GM21381 (cell line): ENCODE measurements around the gene TAF6L.
"Not testable (repeated sequence)": the region's sequence is repeated elsewhere in the genome, so short reads cannot be mapped to it uniquely, and the experiment has no call there.

Experiments used
- ATAC-seq: cut with Tn5 transposase; IDR thresholded peaks from one replicate; pipeline ENCODE4 v1.9.1; 2021; ENCODE audit warnings: mild to moderate bottlenecking, moderate library complexity; ENCODE audit not compliant: unreplicated experiment

The TAF6L gene

DNA sequence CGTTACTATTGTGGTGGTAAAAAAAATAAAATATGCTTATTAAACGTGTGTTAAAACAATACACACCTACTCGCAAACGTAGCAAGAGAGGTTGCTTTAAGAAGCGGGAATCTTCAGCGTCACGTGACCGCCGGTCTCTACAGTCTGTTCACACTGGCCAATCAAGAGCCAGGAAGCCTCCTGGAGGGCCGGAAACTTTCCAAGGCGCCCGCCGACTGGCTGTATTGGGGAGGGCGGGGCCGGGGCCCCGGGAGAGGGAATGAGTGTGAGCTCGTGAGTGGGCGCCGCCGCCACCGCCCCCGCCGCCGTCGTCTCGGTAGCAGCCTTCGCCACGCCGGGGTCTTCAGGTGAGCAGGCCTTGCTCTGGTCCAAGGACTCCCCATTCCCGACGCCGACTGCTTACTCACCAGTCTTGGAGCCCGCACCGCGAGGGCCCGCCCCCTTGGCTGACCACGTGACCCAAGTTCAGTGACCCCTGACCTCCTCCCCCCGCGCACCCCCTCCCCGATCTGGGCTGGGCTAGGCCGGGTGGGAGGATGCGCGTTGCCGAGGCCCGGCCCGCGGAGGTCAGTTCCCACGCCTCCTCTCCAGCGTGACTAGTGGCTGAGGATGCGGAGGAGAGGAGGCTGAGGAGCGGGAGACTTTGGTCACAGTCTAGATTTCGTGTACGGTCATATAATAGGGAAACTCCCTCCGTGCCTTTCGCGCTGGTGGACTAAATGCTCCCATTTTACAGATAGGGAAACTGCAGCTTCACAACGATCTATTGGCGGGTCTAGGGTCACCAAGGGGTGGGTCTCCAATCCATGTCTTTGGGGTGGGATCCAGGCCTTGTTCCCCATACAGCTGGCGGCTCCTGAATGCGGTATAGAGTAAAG is at the start of gene TAF6L:
TAF6L (plus strand) TSS at position 253 of the 878 bp plus-strand sequence. CDS start 4,388 bp downstream, outside the sequence.
- peak; percentile 83 for ATAC-seq

- ATAC-seq = no peak
Measured at GRCh38 chr11:62721994-62722393, 49.2 kb upstream of the TAF6L start.

DNA sequence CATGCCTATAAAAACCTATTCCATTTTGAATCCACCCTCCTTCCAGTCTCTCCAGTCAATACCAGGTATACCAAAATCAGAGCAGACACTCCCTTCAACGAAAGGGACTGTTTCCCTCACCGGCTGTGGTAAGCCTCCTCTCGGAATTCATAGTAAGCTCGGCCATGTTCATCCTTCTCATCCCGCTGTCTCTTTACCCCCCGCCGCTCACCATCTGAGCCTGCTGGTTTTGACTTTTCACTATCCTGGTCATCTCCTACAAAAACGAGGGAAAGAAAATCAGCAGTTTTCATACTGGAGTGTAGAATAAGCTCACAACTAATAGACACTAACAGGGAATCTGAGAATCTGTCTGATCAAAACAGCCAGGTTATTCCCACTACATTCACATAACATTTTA is 47.0 kb upstream of the TAF6L start:
- no peak for ATAC-seq

DNA sequence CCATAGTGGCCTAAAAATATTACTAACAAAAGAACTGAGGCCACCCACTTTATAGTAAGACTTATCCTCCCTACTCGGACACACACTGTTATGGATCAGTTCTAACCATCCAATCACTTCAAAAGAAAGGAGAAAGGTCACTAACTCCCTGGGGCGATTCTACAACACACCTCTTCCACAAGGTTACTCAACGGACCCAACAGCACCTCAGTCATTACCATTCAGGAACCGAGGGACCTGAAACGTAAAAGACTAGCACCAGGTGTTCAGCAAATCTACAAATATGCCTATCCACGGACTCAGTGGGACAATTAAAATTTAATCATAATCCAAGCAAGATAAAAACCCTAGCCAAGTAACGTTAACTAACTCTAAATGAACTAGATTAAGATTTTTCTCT is 45.5 kb upstream of the TAF6L start:
- ATAC-seq = no peak

- ATAC-seq = peak; percentile 9
Measured at GRCh38 chr11:62726156-62726914, 44.9 kb upstream of the TAF6L start.

- no peak for ATAC-seq
Measured at GRCh38 chr11:62726915-62727164, 44.4 kb upstream of the TAF6L start.

DNA sequence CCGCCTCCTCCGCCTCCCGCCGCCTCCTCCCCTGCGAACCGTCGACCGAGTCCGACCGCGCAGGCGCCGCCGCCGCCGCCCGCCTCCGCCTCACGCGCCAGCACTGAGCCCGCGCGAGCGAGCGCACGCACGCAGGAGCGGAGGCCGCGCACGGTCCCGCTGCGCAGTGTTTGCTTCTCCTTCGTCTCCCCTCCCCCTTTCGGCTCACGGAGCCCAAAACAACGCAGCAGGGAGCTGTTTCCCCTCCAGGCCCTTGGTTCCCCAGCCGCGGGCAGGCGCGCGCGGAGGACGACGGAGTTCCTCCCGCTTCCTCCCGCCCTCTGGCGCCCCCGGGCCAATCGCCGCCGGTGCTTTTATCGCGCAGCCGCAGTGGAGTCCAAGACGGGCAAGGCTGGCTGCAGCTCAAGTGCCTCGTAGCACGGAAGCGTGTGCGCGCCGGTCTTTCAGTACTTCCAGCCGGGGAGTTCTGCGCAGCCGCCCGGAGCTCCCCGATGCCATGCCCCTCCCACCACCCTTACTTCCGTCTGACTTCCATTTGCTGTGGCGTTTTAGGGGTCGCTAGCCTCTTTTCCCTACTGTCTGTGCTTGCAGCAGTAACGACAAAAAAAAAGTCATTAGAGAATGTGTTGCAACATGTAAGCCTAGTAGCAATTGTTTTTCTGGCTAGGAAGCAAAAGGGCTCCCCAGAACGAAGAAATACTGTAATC is 43.9 kb upstream of the TAF6L start, which contains the start of gene HNRNPUL2:
HNRNPUL2 (minus strand) TSS at position 293 of the 707 bp plus-strand sequence. CDS start 301 bp downstream, outside the sequence.
- peak; percentile 65 for ATAC-seq

DNA sequence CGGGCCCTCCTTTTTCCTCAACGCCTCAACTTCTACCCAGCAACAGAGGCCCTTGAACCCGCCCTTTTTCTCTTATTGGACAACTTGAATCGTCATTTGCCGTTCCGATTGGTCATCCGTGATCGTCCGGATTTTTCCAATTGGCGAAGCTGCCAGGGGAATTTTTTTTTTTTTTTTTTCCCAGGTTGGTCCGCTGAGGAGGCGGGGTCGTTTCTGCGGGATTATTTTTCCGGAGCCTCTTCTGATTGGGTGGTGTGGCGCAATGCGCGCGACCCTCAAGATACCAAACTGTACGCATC is 43.4 kb upstream of the TAF6L start:
- peak; percentile 41 for ATAC-seq

GRCh38 chr11:62728171-62728988 is 42.8 kb upstream of the TAF6L start, which contains the start of gene TTC9C:
TSS of gene TTC9C (plus strand) at chr11:62728486. CDS start at chr11:62728849, 363 bp downstream.
- ATAC-seq = peak; percentile 18

GRCh38 chr11:62730076-62730475 is 41.1 kb upstream of the TAF6L start:
- ATAC-seq = not testable (repeated sequence)

GRCh38 chr11:62732830-62733229 is 38.4 kb upstream of the TAF6L start:
- no peak for ATAC-seq

DNA sequence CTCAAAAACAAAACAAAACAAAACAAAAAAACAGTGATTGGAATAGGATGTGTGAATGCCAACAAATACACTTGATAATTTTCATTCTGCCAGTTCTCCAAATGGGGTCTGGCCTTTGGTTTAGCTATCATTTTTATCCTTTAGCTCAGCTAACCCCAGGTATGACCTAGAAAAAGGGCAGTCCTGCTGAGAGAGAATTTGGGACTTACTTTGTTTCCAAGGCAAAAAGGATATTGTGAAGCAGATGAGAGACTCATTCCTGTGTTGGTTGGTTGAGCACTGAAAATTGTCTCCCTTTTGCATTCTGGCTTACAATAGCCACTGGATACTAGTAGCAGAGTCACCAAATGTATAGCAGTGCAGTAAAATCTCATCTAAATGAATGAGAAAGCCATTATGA is 34.0 kb upstream of the TAF6L start:
- no peak for ATAC-seq

- ATAC-seq = no peak
Measured at GRCh38 chr11:62747475-62748160, 23.6 kb upstream of the TAF6L start.

DNA sequence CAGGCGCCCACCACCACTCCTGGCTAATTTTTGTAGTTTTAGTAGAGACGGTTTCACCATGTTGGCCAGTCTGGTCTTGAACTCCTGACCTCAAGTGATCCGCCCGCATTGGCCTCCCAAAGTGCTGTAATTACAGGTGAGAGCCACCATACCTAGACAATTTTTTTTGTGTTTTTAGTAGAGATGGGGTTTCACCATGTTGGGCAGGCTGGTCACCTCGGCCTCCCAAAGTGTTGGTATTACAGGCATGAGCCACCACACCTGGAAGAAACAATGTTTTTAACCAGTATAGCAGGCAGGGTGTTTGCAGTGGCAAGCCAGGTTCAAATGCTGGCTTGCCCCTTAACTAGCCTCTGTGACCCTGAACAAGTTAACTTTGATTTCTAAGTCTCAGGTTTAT is 21.3 kb upstream of the TAF6L start:
- not testable (repeated sequence) for ATAC-seq

- no peak for ATAC-seq
Measured at GRCh38 chr11:62752177-62752785, 18.9 kb upstream of the TAF6L start.

GRCh38 chr11:62752994-62753735 is 18.0 kb upstream of the TAF6L start:
- ATAC-seq = peak; percentile 7

GRCh38 chr11:62753736-62754603 is 17.2 kb upstream of the TAF6L start, which contains the start of gene ZBTB3:
TSS of gene ZBTB3 (minus strand) at chr11:62754160. CDS start at chr11:62753664, 496 bp downstream.
- ATAC-seq = peak; percentile 93

DNA sequence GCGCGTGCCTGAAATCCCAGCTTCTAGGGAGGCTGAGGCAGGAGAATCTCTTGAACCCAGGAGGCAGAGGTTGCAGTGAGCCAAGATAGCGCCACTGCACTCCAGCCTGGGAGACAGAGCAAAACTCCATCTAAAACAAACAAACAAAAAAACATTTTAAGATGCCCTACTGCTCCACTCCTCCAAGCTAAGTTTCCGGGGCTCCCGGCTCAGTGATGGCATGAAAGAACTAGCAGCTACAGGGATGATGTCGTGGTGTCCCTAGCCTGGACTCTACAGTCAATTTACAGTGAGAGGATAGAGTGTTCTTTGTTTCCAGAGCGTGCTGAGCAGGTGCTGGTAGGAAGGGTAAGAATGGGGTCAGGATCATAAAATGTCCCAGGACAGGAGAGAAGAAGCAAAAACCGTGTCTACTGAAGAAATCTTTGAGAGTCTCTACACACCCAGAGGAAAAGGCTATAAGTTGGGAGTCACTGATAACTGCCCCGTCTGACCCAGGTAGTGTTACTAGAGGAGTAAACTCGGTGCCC is 16.0 kb upstream of the TAF6L start:
- no peak for ATAC-seq
